Mesenchymal stem cell (in vitro differentiated cells and primary cell): Measurements from ENCODE around the gene SIRT7.

Source experiments
- DNase-seq: peaks from one replicate; pipeline ENCODE4 v3.0.0-alpha.2; 2013
- H2AFZ ChIP-seq: one replicate; pipeline ENCODE4 v1.6.1; 2013; ENCODE audit warnings: low read depth, mild to moderate bottlenecking, control low read depth, inconsistent platforms, low read length, moderate library complexity
- H2AK5ac ChIP-seq: 2 replicates; pipeline ENCODE4 v1.6.1; 2013; ENCODE audit warnings: low read length, moderate library complexity, mild to moderate bottlenecking, inconsistent platforms; ENCODE audit not compliant: severe bottlenecking
- H2BK120ac ChIP-seq: one replicate; pipeline ENCODE4 v1.6.1; 2013; ENCODE audit warnings: low read depth, mild to moderate bottlenecking, inconsistent platforms, low read length, moderate library complexity
- H2BK12ac ChIP-seq, 2 experiments: one replicate each; pipeline ENCODE4 v1.6.1; 2013; ENCODE audit warnings: inconsistent platforms in 2 of 2, low read length in 2 of 2, mild to moderate bottlenecking in 2 of 2, moderate library complexity in 2 of 2, control low read depth in 1 of 2
- H2BK15ac ChIP-seq: one replicate; pipeline ENCODE4 v1.6.1; 2013; ENCODE audit warnings: mild to moderate bottlenecking, low read depth, inconsistent platforms; ENCODE audit not compliant: poor library complexity, severe bottlenecking
- H2BK5ac ChIP-seq: 2 replicates; pipeline ENCODE4 v1.6.1; 2013; ENCODE audit warnings: low read depth, mild to moderate bottlenecking, low read length, control low read depth, inconsistent platforms; ENCODE audit not compliant: poor library complexity, severe bottlenecking
- H3K14ac ChIP-seq, 2 experiments: one replicate each; pipeline ENCODE4 v1.6.1; 2013; ENCODE audit warnings: inconsistent platforms in 2 of 2, low read length in 2 of 2, control low read depth in 1 of 2, mild to moderate bottlenecking in 1 of 2, moderate library complexity in 1 of 2
- H3K18ac ChIP-seq, 2 experiments: one replicate each; pipeline ENCODE4 v1.6.1; 2013; ENCODE audit warnings: inconsistent platforms in 2 of 2, low read length in 2 of 2, control low read depth in 1 of 2, low read depth in 1 of 2, mild to moderate bottlenecking in 1 of 2
- H3K23ac ChIP-seq, 2 experiments: one replicate each; pipeline ENCODE4 v1.6.1; 2013; ENCODE audit warnings: inconsistent platforms in 2 of 2, low read length in 2 of 2, mild to moderate bottlenecking in 2 of 2, moderate library complexity in 2 of 2, control low read depth in 1 of 2
- H3K27ac ChIP-seq: 2 replicates; pipeline ENCODE4 v1.5.1; 2013; ENCODE audit warnings: mild to moderate bottlenecking, moderate library complexity, low read length, control low read depth, inconsistent platforms; ENCODE audit not compliant: poor library complexity, severe bottlenecking
- H3K27me3 ChIP-seq, 2 experiments: 2 replicates each; pipeline versions ENCODE4 v1.6.1 to v1.7.0; 2013; ENCODE audit warnings: low read length in 2 of 2, mild to moderate bottlenecking in 2 of 2, moderate library complexity in 2 of 2, control low read depth in 1 of 2, inconsistent platforms in 1 of 2; ENCODE audit not compliant: control insufficient read depth in 1 of 2, insufficient read depth in 1 of 2
- H3K36me3 ChIP-seq, 2 experiments: 2 replicates each; pipeline versions ENCODE4 v1.6.1 to v1.7.0; 2013; ENCODE audit warnings: low read length in 2 of 2, control low read depth in 1 of 2, inconsistent platforms in 1 of 2, low read depth in 1 of 2, mild to moderate bottlenecking in 1 of 2; ENCODE audit not compliant: insufficient read depth in 2 of 2, control insufficient read depth in 1 of 2
- H3K4ac ChIP-seq, 2 experiments: one replicate each; pipeline ENCODE4 v1.6.1; 2013; ENCODE audit warnings: inconsistent platforms in 2 of 2, low read length in 2 of 2, mild to moderate bottlenecking in 2 of 2, moderate library complexity in 2 of 2, control low read depth in 1 of 2, low read depth in 1 of 2
- H3K4me1 ChIP-seq: 2 replicates; pipeline ENCODE4 v1.6.1; 2013; ENCODE audit warnings: low read depth, low read length, control low read depth; ENCODE audit not compliant: control insufficient read depth, insufficient read depth
- H3K4me2 ChIP-seq: 2 replicates; pipeline ENCODE4 v1.6.1; 2013; ENCODE audit warnings: low read length, mild to moderate bottlenecking, inconsistent platforms; ENCODE audit not compliant: poor library complexity, severe bottlenecking
- H3K4me3 ChIP-seq, 2 experiments: 2 replicates each; pipeline versions ENCODE4 v1.5.1 to v1.7.0; 2013; ENCODE audit warnings: low read length in 2 of 2, mild to moderate bottlenecking in 2 of 2, control low read depth in 1 of 2, low read depth in 1 of 2; ENCODE audit not compliant: insufficient read depth in 1 of 2
- H3K79me1 ChIP-seq: replicated peaks from 2 replicates; pipeline ENCODE4 v1.6.1; 2013; ENCODE audit warnings: mild to moderate bottlenecking, control low read depth, low read length, inconsistent platforms; ENCODE audit not compliant: poor library complexity, severe bottlenecking
- H3K9ac ChIP-seq: 2 replicates; pipeline ENCODE4 v1.7.0; 2013; ENCODE audit warnings: mild to moderate bottlenecking, low read length, moderate library complexity
- H3K9me3 ChIP-seq: 2 replicates; pipeline ENCODE4 v1.7.0; 2013; ENCODE audit warnings: mild to moderate bottlenecking, low read length; ENCODE audit not compliant: control insufficient read depth
- H4K8ac ChIP-seq: one replicate; pipeline ENCODE4 v1.6.1; 2013; ENCODE audit warnings: inconsistent platforms, mild to moderate bottlenecking, low read length, moderate library complexity
- H4K91ac ChIP-seq: one replicate; pipeline ENCODE4 v1.6.1; 2013; ENCODE audit warnings: mild to moderate bottlenecking, low read length, inconsistent platforms
- WGBS: methylation state at CpG from one replicate; pipeline ENCODE4 v1.1.7; 2013; ENCODE audit warnings: mixed read lengths; 5-methylcytosine and 5-hydroxymethylcytosine counted together

The SIRT7 gene

DNA sequence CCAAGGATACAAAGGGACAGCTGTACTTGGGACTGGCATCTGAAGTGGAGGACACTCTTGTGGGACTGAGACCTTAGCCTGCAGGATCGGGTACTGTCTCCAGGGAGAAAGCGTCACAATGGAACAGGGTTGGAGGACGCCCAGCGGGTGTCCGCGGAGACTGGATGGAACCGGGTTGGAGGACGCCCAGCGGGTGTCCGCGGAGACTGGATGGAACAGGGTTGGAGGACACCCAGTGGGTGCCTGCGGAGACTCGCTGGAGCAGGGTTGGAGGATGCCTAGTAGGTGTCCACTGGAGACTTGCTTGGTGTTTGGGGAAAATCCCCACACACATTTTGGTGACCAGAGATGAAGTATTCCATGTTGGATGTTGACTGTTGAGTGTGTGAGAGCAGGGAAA is 29.2 kb upstream of the SIRT7 start, which contains the start of gene MYADML2:
Gene MYADML2, minus strand, starts transcription at position 45 of the 400 bp plus-strand sequence. CDS start 5,492 bp downstream, outside the sequence.
- Histone ChIP-seq H3K27me3 (peaks cover 2 to 34% of the 10 kb centered on the region in 2 experiments), H3K36me3 (no peaks in the 10 kb centered on the region), H2BK12ac (no peak within 1 kb of the TSS), H2BK5ac (no peak within 1 kb of the TSS), H3K23ac (no peak within 1 kb of the TSS), H2AK5ac (no peak within 1 kb of the TSS), H3K4me3 (no peak within 1 kb of the TSS), H4K91ac (no peak within 1 kb of the TSS), H4K8ac (no peak within 1 kb of the TSS), H3K14ac (no peak within 1 kb of the TSS), H3K79me1 (no peaks in the 10 kb centered on the region), H3K4me1 (no peaks in the 10 kb centered on the region), H3K4me2 (no peak within 1 kb of the TSS), H2BK120ac (no peak within 1 kb of the TSS), H2BK15ac (no peak within 1 kb of the TSS), H3K27ac (no peak within 1 kb of the TSS), H3K9ac (no peak within 1 kb of the TSS), H3K18ac (no peak within 1 kb of the TSS), H3K9me3 (no peaks in the 10 kb centered on the region), H2AFZ (no peak within 1 kb of the TSS), H3K4ac (no peak within 1 kb of the TSS)
- WGBS, result 81% methylated on average over 10 of the region's 13 CpGs
- no peak for DNase-seq

- H3K23ac ChIP-seq, result no peak overlapping the region
- H3K27ac ChIP-seq, result no peak overlapping the region
- H3K9ac ChIP-seq, result no peak overlapping the region
- DNase-seq, result no peak
- no peak overlapping the region for H4K91ac ChIP-seq
- no peak overlapping the region for H4K8ac ChIP-seq
- no peaks in the 10 kb centered on the region for H3K79me1 ChIP-seq
- H3K36me3 ChIP-seq, result no peaks in the 10 kb centered on the region
- no peak overlapping the region for H3K18ac ChIP-seq
- H3K9me3 ChIP-seq, result no peaks in the 10 kb centered on the region
- H2AFZ ChIP-seq, result no peak overlapping the region
- no peak overlapping the region for H2AK5ac ChIP-seq
- H3K4me1 ChIP-seq, result peaks cover 6% of the 10 kb centered on the region
- H3K4me2 ChIP-seq, result no peak overlapping the region
- H2BK5ac ChIP-seq, result no peak overlapping the region
- no peak overlapping the region for H3K4me3 ChIP-seq
- 94% methylated on average over 9 of the region's 9 CpGs for WGBS
- H2BK15ac ChIP-seq, result no peak overlapping the region
- H3K27me3 ChIP-seq, result peaks cover 13 to 41% of the 10 kb centered on the region in 2 experiments
- no peak overlapping the region for H3K4ac ChIP-seq
- no peak overlapping the region for H3K14ac ChIP-seq
- H2BK120ac ChIP-seq, result no peak overlapping the region
- H2BK12ac ChIP-seq, result no peak overlapping the region
Measured at GRCh38 chr17:81944858-81945257, 26.9 kb upstream of the SIRT7 start.

- H4K8ac ChIP-seq, result no peak overlapping the region
- no peak overlapping the region for H3K23ac ChIP-seq
- H2BK15ac ChIP-seq, result peak overlapping the region; percentile 19
- H3K9ac ChIP-seq, result no peak overlapping the region
- no peak overlapping the region for H3K18ac ChIP-seq
- no peaks in the 10 kb centered on the region for H3K79me1 ChIP-seq
- no peaks in the 10 kb centered on the region for H3K36me3 ChIP-seq
- WGBS, result 77% methylated on average over 7 of the region's 12 CpGs
- H2AK5ac ChIP-seq, result no peak overlapping the region
- H2BK120ac ChIP-seq, result no peak overlapping the region
- peaks cover 6% of the 10 kb centered on the region for H3K4me1 ChIP-seq
- H3K4ac ChIP-seq, result no peak overlapping the region
- no peak overlapping the region for H4K91ac ChIP-seq
- H2BK12ac ChIP-seq, result no peak overlapping the region
- no peak overlapping the region for H3K27ac ChIP-seq
- no peaks in the 10 kb centered on the region for H3K9me3 ChIP-seq
- H3K4me3 ChIP-seq, result no peak overlapping the region
- no peak overlapping the region for H2BK5ac ChIP-seq
- peaks cover 13 to 50% of the 10 kb centered on the region in 2 experiments for H3K27me3 ChIP-seq
- no peak for DNase-seq
- H3K4me2 ChIP-seq, result no peak overlapping the region
- H3K14ac ChIP-seq, result no peak overlapping the region
- H2AFZ ChIP-seq, result no peak overlapping the region
Measured at GRCh38 chr17:81942167-81942553, 24.2 kb upstream of the SIRT7 start.

DNA sequence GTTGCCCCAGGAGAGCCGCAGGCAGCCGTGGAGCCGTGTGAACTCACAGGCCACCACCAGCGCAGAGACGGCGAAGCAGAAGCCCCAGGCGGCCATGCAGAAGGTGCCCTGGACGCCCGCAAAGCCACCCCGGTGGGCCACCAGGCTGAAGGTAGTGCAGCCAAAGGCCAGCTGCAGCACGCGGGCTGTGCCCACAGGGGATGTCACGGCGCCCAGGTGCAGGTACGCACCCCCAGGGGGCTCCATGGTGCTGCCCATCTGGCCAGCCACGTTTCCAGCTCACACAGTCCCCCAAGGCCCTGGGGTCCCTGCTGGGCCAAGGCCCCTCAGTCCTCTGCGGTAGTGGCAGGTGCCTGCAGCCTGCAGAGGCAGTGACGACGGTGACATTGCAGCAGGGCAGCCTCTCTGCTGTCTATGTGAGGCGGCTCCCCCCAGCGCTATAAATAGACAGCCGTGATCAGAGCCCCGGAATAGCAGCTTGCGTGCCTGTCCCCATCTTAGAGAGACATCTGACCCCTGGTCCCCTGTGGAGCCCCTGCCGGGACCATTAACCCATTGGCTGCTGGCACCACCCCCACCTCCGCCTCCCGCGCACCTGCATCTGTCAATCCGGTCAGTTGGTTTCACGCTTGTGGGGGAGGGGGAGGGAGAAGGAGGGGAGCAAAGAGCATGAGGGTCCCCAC is 23.6 kb upstream of the SIRT7 start:
- H3K4me2 ChIP-seq, result no peak overlapping the region
- H2AK5ac ChIP-seq, result no peak overlapping the region
- no peak overlapping the region for H2BK120ac ChIP-seq
- no peaks in the 10 kb centered on the region for H3K9me3 ChIP-seq
- H2BK5ac ChIP-seq, result no peak overlapping the region
- H2BK12ac ChIP-seq, result no peak overlapping the region
- no peak overlapping the region for H4K91ac ChIP-seq
- no peak overlapping the region for H3K23ac ChIP-seq
- peaks cover 1% of the 10 kb centered on the region for H3K79me1 ChIP-seq
- H3K18ac ChIP-seq, result no peak overlapping the region
- no peak overlapping the region for H3K4me3 ChIP-seq
- WGBS, result 56% methylated on average over 29 of the region's 30 CpGs
- DNase-seq, result no peak
- peaks cover 9% of the 10 kb centered on the region for H3K4me1 ChIP-seq
- no peak overlapping the region for H3K9ac ChIP-seq
- H2AFZ ChIP-seq, result no peak overlapping the region
- peaks cover 13 to 47% of the 10 kb centered on the region in 2 experiments for H3K27me3 ChIP-seq
- no peak overlapping the region for H3K27ac ChIP-seq
- H3K14ac ChIP-seq, result no peak overlapping the region
- peak overlapping the region; percentile 19 for H2BK15ac ChIP-seq
- no peak overlapping the region for H3K4ac ChIP-seq
- no peaks in the 10 kb centered on the region for H3K36me3 ChIP-seq
- no peak overlapping the region for H4K8ac ChIP-seq
